NCI-H128 (cell line): ENCODE results near the gene CPZ.
"Not testable (repeated sequence)": the region's sequence is repeated elsewhere in the genome, so short reads cannot be mapped to it uniquely, and the experiment has no call there.

Experiments
- DNase-seq: peaks from one replicate; lab custom pipeline; 2025; ENCODE audit not compliant: unreplicated experiment; lab: John Stamatoyannopoulos, UW

CPZ gene

GRCh38 chr4:8648816-8649630 lies 56.5 kb downstream of the CPZ start:
- no peak for DNase-seq

GRCh38 chr4:8649631-8650361 lies 57.2 kb downstream of the CPZ start:
- DNase-seq: no peak

GRCh38 chr4:8651661-8652180 lies 59.2 kb downstream of the CPZ start:
- DNase-seq: no peak

DNA sequence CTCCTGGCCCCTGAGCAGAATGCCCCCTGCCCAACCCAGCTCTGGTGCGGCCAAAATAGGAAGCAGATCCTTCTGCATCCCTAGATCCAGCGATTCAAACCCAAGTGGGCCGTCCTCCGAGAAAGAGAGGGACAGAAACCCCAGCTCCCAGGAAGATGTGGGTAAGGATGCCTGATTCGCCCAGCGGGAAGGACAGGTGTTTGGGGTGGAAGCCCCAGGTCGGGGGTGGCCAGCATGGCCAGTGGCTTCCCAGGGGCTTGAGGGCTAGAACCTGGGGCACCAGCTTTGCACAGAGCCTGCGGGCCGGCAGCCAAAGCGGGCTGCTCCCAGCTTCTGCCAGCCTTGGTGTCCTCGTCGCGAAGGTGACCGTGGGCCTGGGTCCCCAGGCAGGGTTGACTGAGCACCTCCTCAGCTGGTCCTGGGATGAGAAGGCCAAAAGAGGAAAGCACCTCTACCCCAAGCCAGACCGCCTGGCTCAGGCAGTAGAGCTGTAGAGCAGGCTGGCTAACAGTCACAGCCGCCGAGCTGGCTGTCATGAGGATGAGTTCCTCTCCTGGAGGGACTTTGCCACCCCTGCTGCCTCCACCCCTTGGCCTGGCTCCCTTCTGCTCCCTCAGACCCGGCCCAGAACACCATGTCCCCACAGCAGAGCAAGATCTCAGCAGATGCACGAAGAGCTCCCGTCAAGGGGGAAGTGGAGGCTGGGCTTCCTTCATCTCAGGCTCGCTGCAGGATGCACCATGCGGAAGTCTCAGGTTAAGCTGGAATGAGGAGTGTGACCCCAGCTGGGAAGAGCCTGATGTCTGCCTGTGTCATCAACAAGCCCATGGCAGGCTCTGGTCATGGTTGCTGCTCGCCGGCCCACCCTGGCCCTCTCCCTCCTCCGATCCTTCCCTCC lies 59.9 kb downstream of the CPZ start:
- DNase-seq: no peak

DNA sequence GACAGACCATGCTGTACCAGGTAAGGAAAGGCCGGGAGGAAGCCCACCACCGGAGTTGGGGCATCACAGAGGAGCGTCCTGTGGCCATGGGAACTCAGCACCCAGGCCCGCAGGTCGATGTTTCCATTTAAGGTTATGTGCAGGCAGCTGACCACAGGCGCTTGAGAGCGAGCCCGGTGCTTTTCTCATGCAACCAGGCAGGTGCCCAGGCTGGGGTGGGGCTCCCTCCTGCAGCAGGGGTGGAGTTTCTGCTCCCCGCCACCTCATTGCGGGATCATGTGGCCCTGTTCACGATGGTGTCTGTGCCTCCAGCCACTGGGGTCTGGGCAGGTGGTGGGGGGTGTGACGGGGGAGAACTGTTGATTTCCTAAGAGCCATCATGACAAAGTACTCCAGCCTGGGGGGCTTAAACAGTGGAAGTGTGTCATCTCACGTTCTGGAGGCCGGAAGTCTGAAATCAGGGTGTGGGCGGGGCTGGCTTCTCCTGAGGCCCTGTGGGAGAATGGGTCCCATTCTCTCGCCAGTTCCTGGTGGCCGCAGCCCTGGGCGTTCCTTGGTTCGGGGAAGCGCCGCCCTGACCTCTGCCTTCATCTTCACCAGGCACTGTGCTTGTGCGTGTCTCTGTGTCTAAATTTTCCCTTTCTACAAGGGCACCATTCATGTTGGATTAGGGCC lies 60.9 kb downstream of the CPZ start:
- no peak for DNase-seq

DNA sequence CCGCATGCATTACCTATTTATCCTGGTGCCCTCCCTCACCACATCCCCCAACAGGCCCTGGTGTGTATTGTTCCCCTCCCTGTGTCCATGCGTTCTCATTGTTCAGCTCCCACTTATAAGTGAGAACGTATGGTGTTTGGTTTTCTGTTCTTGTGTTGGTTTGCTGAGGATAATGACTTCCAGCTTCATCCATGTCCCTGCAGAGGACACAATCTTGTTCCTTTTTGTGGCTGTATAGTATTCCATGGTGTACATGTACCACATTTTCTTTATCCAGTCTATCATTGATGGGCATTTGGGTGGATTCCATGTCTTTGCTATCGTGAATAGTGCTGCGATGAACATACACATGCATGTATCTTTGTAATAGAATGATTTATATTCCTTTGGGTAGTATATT lies 61.6 kb downstream of the CPZ start:
- DNase-seq: not testable (repeated sequence)

DNA sequence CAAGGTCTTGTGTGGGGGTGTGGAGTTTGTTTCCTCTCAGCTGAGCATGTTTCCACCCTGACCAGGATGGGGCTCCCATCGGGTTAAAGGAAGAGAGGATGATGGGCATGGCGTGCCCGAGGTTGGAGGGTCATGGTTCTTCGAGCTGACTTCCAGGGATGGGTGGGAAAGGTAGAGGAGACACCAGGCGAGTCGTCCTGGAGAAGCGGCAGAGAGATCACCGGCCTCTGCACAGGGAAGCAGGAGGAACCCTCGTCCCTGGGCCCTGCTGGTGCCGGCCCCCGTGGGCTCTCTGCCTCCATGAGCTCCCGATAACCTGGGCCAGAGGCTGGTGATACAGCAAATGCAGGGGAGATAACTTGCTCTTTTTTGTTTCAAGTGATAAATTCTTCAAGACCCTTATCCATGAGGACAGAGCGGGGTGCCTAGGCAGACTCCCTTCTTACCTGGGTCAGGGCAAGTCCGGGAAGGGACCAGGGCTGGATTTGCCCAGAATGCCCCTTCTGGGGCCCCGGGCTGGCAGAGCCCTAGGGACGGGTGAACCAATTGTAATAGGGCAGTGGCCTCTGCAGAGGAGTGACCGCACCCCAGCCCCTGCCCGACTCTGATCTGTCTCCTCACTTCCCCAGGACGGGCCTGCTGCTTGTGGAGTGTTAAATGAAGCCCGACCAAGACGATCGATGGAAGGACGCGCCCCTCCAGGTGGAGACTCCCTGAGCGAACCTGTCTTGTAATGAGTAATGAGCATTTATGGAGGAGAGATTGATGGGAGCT lies 63.0 kb downstream of the CPZ start:
- DNase-seq: no peak

DNA sequence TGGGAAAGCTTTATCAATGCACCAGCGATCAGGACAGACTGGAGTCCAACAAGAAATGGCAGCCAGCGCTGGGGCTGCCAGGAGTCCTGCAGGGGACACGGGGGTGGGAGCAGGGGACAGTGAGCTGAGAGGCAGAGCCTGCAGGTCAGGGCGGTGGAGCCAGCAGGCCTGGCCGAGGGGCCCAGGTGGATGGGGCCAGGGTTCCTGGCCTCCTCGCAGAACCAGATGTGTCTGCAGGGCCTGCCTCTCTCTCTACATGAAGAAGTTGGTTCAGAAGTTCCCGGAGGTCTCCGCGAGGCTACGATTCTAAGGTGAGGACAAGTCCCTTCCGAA lies 63.6 kb downstream of the CPZ start:
- DNase-seq: no peak

DNA sequence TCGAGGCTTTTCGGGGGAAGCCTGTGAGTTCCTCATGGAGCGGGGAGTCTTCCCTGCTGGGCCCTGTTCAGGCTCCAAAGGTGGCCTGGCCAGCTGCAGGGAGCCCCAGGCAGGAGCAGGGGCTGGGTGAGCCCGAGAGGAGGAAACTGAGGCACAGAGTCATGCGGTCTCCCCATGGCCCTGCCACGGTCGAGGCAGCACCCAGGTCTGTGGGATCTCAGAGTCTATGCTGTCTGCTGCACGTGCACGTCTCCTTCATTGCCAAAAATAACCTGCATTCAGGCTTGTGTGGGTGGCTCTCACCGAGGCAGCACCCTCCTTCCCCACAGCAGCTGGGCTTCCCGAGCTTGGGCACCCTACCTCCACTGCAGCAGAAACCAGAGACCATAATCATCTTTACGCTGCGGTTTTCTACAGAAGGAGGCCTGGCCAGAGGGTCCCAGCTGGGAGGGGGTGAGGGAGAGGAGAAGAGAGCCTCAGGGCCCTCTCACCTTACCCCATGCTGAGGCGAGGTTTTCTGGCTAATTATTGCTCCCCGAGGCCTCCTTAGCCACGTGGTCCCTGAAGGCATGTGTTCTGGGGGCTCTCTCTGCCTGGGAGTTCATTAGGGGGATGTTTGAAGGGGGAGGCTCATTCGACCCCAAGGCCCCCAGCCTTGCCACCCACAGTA lies 64.3 kb downstream of the CPZ start:
- DNase-seq: no peak

DNA sequence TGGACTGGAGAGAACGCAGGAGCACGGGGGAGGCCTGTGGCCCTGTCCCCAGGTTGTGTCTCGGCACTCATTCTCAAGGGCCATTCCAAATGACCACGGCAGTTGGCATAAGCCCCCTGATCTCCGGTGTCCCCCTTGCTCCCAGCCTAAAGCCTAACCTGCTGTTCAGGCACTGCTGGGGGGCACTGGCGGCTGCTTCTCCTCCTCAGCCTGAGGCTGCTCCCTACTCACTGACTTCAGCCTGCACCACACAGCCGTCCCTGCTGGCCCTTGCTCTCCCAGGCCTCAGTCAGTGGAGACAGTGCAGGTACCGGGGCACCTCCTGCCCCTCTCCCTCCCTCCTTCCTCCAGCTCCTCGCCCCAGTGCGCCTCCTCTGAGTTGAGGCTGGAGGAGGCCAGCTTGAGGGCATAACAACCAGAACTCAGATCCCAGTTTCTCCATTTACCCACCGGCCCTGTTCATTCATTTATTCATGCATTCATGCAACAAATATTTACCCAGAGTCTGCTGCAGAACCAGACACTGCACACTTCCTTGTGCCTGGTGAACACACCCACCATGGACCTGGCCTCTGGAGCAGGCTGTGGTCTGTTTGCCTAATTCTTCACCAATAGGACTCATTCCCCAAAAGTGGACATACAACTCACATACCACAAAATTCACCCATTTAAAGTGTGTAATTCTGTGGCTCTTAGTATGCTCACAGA lies 65.0 kb downstream of the CPZ start:
- no peak for DNase-seq

GRCh38 chr4:8662776-8663175 lies 70.2 kb downstream of the CPZ start:
- DNase-seq: no peak

GRCh38 chr4:8664031-8664805 lies 71.7 kb downstream of the CPZ start:
- no peak for DNase-seq

DNA sequence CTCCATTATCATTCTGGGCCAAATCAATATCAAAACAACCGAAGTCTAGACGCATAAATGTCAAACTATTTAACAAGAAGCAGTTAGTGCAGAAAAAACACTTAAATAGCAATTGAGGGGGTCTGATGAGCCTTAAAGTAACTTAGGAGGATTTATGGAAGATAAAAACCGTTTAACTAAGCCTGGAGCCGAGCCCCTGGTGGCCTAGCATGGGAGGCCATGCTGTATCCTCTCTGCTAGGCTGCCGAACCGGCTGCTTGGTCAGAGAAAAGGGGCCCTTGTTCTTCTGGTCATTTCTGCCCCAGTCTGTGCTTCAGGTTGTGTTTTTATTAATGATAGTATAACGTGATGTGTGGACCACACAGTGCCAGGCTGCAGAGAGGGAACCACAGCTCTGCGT lies 72.4 kb downstream of the CPZ start:
- no peak for DNase-seq

GRCh38 chr4:8665406-8666360 lies 73.1 kb downstream of the CPZ start:
- DNase-seq: no peak

DNA sequence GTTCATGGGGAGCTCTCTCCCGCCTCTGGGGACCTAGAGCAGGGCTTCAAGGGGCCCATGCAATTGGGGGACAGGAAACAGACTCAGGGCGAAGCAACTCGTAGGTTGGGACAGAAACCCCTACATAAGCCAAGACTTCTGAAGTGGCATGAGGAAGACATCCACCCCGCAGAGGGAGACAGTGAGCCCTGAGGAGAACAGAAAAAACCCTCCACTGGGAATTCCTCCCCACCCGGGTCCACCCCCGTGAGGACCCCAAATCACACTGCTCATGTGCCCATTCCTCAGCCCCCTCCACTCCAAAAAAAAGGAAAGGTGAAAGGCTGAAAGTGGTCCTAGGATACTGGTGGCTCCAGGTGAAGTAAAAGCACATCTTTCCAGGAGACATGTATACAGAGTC lies 74.0 kb downstream of the CPZ start:
- DNase-seq: no peak
